NB4 (cell line): Measurements from ENCODE around the gene MYT1.
A peak's percentile ranks its signal among the peaks of the same experiment; 100 is the strongest.

Experiments used
- DNase-seq: peaks from one replicate; pipeline ENCODE4 v3.0.0; 2010; ENCODE audit warnings: low read depth
- H3K4me3 ChIP-seq: one replicate; pipeline ENCODE4 v1.5.1; 2011; ENCODE audit warnings: mild to moderate bottlenecking, low read depth, low read length, moderate library complexity
- MYC ChIP-seq: IDR thresholded peaks from 2 replicates; pipeline ENCODE4 v1.6.1; 2011; ENCODE audit warnings: low read depth, low read length
- POLR2A ChIP-seq: IDR thresholded peaks from 2 replicates; pipeline ENCODE4 v1.6.1; 2011; ENCODE audit warnings: mild to moderate bottlenecking; ENCODE audit not compliant: insufficient read length; ENCODE audit errors: extremely low read depth
- TF ChIP-seq, protein P1 (sequence below): IDR thresholded peaks from 2 replicates; pipeline ENCODE4 v1.6.1; 2011; ENCODE audit warnings: low read depth, low read length
- TF ChIP-seq, protein P2 (sequence below): IDR thresholded peaks from one replicate; pipeline ENCODE4 v1.5.1; 2012; ENCODE audit warnings: low read depth, low read length

Gene MYT1

DNA sequence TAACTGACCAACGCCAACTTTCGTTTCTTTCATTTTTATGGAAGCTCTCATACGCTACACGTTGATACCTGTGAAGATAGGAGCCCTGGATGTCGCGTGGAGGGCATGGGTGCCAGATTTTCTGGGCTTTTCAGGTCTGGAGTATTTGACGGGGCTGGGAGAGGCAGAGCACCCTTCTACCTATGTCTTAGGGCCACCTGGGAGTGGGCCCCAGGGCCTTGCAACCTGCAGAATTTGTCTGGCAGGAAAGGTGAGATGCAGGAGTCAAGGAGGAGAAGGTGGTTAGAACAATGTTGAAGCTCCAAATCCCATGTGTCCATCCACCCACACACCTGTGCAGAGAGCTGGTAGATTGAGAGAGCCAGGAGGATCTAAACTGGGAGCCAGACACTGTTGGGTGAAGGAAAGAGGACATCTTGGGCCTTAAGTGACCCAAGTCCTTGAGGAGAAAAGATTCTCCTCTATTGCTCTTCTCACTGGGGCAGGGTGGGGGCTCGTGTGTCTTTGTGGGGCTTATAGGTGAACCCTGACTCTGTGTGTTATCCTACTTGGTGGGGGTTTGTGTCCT lies 63.9 kb downstream of the MYT1 start:
- TF ChIP-seq, protein P1, sequence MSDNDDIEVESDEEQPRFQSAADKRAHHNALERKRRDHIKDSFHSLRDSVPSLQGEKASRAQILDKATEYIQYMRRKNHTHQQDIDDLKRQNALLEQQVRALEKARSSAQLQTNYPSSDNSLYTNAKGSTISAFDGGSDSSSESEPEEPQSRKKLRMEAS: no peak
- no peak for TF ChIP-seq POLR2A
- no peak for TF ChIP-seq MYC
- no peak for DNase-seq
- H3K4me3 ChIP-seq: no peak overlapping the region

DNA sequence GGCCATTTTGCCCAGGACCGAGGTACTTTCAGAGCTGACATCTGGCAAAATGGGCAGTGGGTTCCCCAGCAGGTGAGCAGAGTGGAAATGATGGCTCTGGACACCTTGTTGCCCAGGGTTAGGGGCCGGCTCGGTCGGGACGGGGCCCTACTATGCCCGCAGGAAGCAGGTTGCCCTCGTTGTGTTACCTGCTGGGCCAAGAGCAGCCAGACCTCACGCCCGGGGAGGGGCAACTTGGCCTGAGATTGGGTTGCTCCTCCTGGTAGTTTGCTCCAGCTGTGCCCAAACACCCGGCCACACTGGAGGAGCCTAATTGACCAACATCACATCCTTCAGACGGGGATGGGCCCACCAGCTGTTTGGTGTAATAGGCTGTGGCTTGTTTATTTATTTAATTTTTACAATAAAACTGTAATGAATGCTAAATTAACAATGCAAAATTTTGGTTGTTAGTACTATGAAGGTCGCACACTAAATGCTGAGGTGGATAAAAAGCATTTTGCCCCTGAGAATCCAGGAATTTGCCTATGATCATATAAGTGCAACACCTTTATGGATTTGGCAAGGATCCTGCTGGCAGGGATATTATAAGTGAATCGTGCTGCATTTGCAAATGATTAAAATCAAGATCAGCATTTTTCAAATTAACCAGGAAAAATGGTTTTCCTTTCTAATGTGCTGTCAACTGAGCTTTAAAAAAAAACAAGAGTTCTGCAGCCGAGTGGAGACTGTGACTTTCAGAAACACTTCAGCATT lies 64.7 kb downstream of the MYT1 start:
- DNase-seq: no peak

DNA sequence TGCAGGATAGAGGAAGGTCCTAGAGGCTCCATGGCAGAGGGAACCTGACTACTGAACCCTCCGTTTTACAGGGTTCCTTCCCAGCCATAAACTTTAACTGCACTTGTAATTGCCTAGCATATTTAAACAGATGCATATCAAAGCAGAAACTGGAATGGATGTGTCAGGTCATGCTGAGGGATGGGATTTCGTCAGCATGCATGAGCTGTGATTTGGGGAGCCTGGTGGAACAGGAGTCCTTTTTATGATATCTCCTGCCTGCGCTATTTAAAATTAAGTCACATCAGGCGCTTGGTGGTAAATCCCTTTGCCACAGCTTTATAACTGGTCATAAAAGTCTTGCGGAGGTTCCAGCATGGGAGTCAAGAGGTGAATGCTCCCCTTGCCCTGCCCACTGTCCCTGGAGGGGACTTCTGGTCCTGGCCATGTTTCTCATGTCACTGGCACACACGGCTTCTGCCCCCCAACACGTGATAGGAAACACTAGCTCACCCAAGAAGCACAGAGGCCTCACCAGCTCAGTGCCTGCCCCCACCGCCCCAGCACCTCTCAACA lies 65.3 kb downstream of the MYT1 start:
- TF ChIP-seq, protein P1: no peak
- no peak for DNase-seq
- no peak overlapping the region for H3K4me3 ChIP-seq

More for the DNA sequence above, 64.7 kb downstream of the MYT1 start:
- H3K4me3 ChIP-seq: no peak overlapping the region
- TF ChIP-seq, protein P2, sequence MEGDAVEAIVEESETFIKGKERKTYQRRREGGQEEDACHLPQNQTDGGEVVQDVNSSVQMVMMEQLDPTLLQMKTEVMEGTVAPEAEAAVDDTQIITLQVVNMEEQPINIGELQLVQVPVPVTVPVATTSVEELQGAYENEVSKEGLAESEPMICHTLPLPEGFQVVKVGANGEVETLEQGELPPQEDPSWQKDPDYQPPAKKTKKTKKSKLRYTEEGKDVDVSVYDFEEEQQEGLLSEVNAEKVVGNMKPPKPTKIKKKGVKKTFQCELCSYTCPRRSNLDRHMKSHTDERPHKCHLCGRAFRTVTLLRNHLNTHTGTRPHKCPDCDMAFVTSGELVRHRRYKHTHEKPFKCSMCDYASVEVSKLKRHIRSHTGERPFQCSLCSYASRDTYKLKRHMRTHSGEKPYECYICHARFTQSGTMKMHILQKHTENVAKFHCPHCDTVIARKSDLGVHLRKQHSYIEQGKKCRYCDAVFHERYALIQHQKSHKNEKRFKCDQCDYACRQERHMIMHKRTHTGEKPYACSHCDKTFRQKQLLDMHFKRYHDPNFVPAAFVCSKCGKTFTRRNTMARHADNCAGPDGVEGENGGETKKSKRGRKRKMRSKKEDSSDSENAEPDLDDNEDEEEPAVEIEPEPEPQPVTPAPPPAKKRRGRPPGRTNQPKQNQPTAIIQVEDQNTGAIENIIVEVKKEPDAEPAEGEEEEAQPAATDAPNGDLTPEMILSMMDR: no peak
- TF ChIP-seq MYC (no peak), POLR2A (no peak)
- TF ChIP-seq, protein P1: no peak

DNA sequence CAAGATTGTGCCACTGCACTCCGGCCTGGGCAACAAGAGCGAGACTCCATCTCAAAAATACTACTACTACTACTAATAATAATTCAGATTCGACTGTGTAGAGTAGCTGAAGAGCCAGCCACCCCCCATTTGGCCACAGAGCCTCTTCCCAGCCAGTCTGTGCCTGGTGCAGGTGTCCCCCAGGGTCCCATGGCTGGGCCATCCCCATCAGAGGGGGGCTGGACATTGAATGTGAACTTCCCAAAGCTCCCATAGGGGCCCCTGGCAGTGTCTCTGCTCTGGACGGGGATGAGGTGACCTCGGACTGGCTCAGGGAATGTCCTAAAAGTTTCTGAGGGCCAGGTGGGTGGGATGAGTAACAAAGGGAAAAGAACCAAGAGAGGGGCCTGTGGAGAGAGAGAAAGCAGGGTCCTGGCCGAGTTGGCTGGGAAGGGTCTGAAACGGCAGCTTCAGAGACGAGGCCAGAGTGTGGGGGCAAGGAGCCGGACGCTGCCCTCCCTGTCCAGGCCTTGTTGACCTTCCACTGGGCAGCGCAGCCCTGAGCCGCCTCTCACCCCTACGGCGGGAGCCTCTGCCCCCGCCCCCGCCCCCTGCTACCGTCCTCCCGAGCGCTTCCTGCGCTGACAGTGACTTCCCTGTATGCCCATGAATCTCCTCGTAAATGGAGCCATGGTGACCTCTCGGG lies 66.4 kb downstream of the MYT1 start:
- DNase-seq: no peak
- no peak overlapping the region for H3K4me3 ChIP-seq
- no peak for TF ChIP-seq POLR2A
- TF ChIP-seq MYC: no peak
- TF ChIP-seq, protein P1: no peak
- TF ChIP-seq, protein P2: no peak

DNA sequence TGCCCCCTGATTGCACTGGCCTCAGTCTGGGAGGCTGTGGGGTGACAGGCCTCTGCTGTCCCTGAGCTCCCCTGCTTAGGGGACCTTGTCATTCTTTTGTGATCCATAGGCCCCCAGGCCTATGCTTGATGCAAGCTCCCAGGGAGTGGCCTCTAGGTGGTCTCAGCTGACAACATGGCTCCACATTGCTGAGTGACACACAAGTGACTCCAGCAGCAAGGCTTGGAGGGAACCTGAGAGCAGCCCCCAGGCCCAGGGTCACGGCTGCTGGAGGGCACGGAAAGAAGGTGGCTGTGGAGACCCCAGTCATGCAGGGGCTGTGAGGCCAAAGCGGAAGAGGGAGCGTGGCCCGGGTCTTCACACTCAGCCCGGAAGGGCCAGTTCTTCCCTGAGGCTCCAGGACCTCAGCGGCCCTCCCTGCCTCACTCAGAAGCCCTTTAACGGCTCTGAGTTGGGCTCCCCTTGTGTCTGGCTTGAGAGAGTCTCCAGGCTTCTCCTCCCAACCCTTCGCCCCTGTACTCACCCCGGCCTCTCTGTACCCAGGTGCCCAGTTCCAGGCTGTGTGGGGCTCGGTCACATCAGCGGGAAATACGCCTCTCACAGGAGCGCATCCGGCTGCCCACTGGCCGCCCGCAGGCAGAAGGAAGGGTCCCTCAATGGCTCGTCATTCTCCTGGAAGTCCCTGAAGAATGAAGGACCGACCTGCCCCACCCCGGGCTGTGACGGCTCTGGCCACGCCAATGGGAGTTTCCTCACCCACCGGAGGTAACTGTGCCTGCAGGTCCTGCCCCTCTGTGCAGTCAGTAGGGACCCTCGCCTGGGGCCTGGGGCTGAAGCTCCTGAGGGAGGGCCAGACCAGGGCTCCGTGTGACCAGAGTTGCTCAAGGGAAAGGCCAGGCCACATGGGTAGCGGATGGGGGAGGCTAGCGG lies 67.6 kb downstream of the MYT1 start:
- TF ChIP-seq, protein P1: no peak
- TF ChIP-seq, protein P2: no peak
- TF ChIP-seq POLR2A (no peak), MYC (no peak)
- no peak for DNase-seq
- no peak overlapping the region for H3K4me3 ChIP-seq

DNA sequence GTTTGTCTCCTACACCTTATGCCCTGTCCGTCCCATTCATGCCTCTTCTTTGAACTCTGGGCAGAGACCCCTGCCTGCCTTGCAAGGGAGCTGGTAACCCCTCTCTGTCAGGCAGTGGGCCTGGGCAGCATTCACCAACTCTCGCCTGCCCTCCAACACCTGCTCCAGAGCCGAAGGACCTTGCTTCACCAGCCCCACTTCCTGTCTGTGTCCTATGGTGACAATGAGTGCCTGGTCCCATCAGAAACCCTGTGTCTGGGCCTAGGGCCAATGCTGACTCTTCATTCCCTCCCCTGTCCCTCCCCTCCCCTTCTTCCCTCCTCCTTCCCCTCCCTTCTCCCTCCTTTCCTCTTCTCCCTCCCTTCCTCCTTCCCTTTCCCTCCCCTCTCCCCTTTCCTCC lies 68.5 kb downstream of the MYT1 start:
- TF ChIP-seq, protein P2: no peak
- TF ChIP-seq MYC (no peak), POLR2A (no peak)
- TF ChIP-seq, protein P1: no peak
- peak; percentile 29 for DNase-seq

More for the DNA sequence above, 68.5 kb downstream of the MYT1 start:
- no peak overlapping the region for H3K4me3 ChIP-seq
